Dedifferentiated amniotic fluid mesenchymal stem cell (primary cell): ENCODE results near the gene ATXN8OS.
"Not testable (repeated sequence)": the region's sequence is repeated elsewhere in the genome, so short reads cannot be mapped to it uniquely, and the experiment has no call there.

ENCODE experiments used
- DNase-seq: peaks from one replicate; pipeline ENCODE4 v3.0.0-alpha.2; 2016; ENCODE audit errors: extremely low spot score

Gene ATXN8OS

GRCh38 chr13:70107498-70108281, at the start of gene ATXN8OS:
Gene ATXN8OS, plus strand, starts transcription at chr13:70107826.
- no peak for DNase-seq

- DNase-seq: no peak
These were observed 27.6 kb upstream of the ATXN8OS start for GRCh38 chr13:70080012-70080411.

- DNase-seq: no peak
These were observed 20.4 kb upstream of the ATXN8OS start for GRCh38 chr13:70087247-70087646.

- no peak for DNase-seq
These were observed 18.7 kb upstream of the ATXN8OS start for GRCh38 chr13:70088926-70089325.

- DNase-seq: no peak
These were observed 17.4 kb upstream of the ATXN8OS start for GRCh38 chr13:70090036-70090723.

- no peak for DNase-seq
These were observed 9.0 kb upstream of the ATXN8OS start for GRCh38 chr13:70098669-70099068.

- DNase-seq: no peak
These were observed 3.1 kb upstream of the ATXN8OS start for GRCh38 chr13:70104481-70104880.

- DNase-seq: no peak
These were observed 515 bp upstream of the ATXN8OS start for GRCh38 chr13:70107125-70107497.

GRCh38 chr13:70108356-70109105, 905 bp downstream of the ATXN8OS start, which contains the start of gene KLHL1:
Gene KLHL1, minus strand, starts transcription at chr13:70108452. Its CDS starts 753 bp downstream, at chr13:70107699.
- DNase-seq: no peak

GRCh38 chr13:70117338-70117905, 9.8 kb downstream of the ATXN8OS start:
- no peak for DNase-seq

- DNase-seq: no peak
These were observed 18.1 kb downstream of the ATXN8OS start for GRCh38 chr13:70125693-70126092.

GRCh38 chr13:70128098-70128497, 20.5 kb downstream of the ATXN8OS start:
- DNase-seq: no peak

- not testable (repeated sequence) for DNase-seq
These were observed 35.0 kb downstream of the ATXN8OS start for GRCh38 chr13:70142658-70143057.

- no peak for DNase-seq
These were observed 54.5 kb downstream of the ATXN8OS start for GRCh38 chr13:70162141-70162540.

GRCh38 chr13:70170689-70171088, 63.1 kb downstream of the ATXN8OS start:
- DNase-seq: no peak

- DNase-seq: no peak
These were observed 63.5 kb downstream of the ATXN8OS start for GRCh38 chr13:70171151-70171550.

- DNase-seq: no peak
These were observed 65.4 kb downstream of the ATXN8OS start for GRCh38 chr13:70172946-70173597.

GRCh38 chr13:70173598-70173959, 66.0 kb downstream of the ATXN8OS start:
- DNase-seq: no peak

GRCh38 chr13:70178346-70178745, 70.7 kb downstream of the ATXN8OS start:
- DNase-seq: no peak
